C4-2B (cell line): ENCODE data around the gene CHN1.

Source experiments
- ZFX ChIP-seq: fragments of 450-650 bp; IDR thresholded peaks from 2 replicates; pipeline ENCODE4 v1.6.1; 2017
- TF ChIP-seq, protein P1 (sequence below): fragments of 450-650 bp; conservative IDR thresholded peaks from 2 replicates; pipeline ENCODE4 v1.5.1; 2017; ENCODE audit warnings: mild to moderate bottlenecking

- TF ChIP-seq, protein P1, sequence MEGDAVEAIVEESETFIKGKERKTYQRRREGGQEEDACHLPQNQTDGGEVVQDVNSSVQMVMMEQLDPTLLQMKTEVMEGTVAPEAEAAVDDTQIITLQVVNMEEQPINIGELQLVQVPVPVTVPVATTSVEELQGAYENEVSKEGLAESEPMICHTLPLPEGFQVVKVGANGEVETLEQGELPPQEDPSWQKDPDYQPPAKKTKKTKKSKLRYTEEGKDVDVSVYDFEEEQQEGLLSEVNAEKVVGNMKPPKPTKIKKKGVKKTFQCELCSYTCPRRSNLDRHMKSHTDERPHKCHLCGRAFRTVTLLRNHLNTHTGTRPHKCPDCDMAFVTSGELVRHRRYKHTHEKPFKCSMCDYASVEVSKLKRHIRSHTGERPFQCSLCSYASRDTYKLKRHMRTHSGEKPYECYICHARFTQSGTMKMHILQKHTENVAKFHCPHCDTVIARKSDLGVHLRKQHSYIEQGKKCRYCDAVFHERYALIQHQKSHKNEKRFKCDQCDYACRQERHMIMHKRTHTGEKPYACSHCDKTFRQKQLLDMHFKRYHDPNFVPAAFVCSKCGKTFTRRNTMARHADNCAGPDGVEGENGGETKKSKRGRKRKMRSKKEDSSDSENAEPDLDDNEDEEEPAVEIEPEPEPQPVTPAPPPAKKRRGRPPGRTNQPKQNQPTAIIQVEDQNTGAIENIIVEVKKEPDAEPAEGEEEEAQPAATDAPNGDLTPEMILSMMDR: no peak
- no peak for TF ChIP-seq ZFX
These were observed 116.4 kb downstream of the CHN1 start for GRCh38 chr2:174888646-174889271.
